GM18511 (cell line): ENCODE data around the gene SCGB3A1.

ENCODE experiments used
- ATAC-seq: cut with Tn5 transposase; IDR thresholded peaks from one replicate; pipeline ENCODE4 v1.9.1; 2021; ENCODE audit warnings: mild to moderate bottlenecking, moderate library complexity; ENCODE audit not compliant: unreplicated experiment

Gene SCGB3A1

GRCh38 chr5:180592176-180592575 lies 877 bp upstream of the SCGB3A1 start:
- ATAC-seq: no peak

GRCh38 chr5:180590543-180591310 lies 572 bp downstream of the SCGB3A1 start:
- ATAC-seq: no peak

- ATAC-seq: no peak
These were observed 1.3 kb downstream of the SCGB3A1 start for GRCh38 chr5:180589771-180590542.

- no peak for ATAC-seq
These were observed 4.4 kb downstream of the SCGB3A1 start for GRCh38 chr5:180586870-180587269.

GRCh38 chr5:180586204-180586603 lies 5.1 kb downstream of the SCGB3A1 start:
- ATAC-seq: no peak

- ATAC-seq: no peak
These were observed 7.6 kb downstream of the SCGB3A1 start for GRCh38 chr5:180583738-180584137.

- ATAC-seq: no peak
These were observed 10.6 kb downstream of the SCGB3A1 start for GRCh38 chr5:180580681-180581080.

- ATAC-seq: no peak
These were observed 15.7 kb downstream of the SCGB3A1 start for GRCh38 chr5:180575571-180575970.

- ATAC-seq: no peak
These were observed 22.4 kb downstream of the SCGB3A1 start for GRCh38 chr5:180568914-180569313.

- ATAC-seq: no peak
These were observed 27.3 kb downstream of the SCGB3A1 start for GRCh38 chr5:180563994-180564393.

- no peak for ATAC-seq
These were observed 33.1 kb downstream of the SCGB3A1 start for GRCh38 chr5:180558232-180558631.

- ATAC-seq: no peak
These were observed 34.0 kb downstream of the SCGB3A1 start for GRCh38 chr5:180557217-180557809.

GRCh38 chr5:180555168-180555921 lies 36.0 kb downstream of the SCGB3A1 start:
- ATAC-seq: no peak

GRCh38 chr5:180553530-180553929 lies 37.8 kb downstream of the SCGB3A1 start:
- ATAC-seq: no peak

GRCh38 chr5:180548563-180548962 lies 42.7 kb downstream of the SCGB3A1 start:
- ATAC-seq: no peak

- ATAC-seq: no peak
These were observed 46.1 kb downstream of the SCGB3A1 start for GRCh38 chr5:180545248-180545647.

- ATAC-seq: no peak
These were observed 49.6 kb downstream of the SCGB3A1 start for GRCh38 chr5:180541710-180542109.
